Bronchial epithelial cell (primary cell): ENCODE data around the gene KCNK13. TPM values are rescaled to one million over a fixed set of nuclear protein-coding genes. Genes with fewer than 3 reads are reported as not detected.

Experiments
- DNase-seq: peaks from one replicate; pipeline ENCODE4 v3.0.0-alpha.2; 2010; ENCODE audit warnings: low read depth
- FAIRE-seq: peaks from 2 replicates; lab custom pipeline; 2011; peaks lifted over from hg19 to GRCh38; lab: Jason Lieb, UNC
- H3K27me3 ChIP-seq: 2 replicates; pipeline ENCODE4 v1.5.1; 2011; ENCODE audit warnings: low read length; ENCODE audit not compliant: control insufficient read depth, insufficient read depth
- H3K36me3 ChIP-seq: 2 replicates; pipeline ENCODE4 v1.5.1; 2011; ENCODE audit warnings: low read length; ENCODE audit not compliant: control insufficient read depth, insufficient read depth
- H3K4me3 ChIP-seq: 2 replicates; pipeline ENCODE4 v1.5.1; 2011; ENCODE audit warnings: mild to moderate bottlenecking, low read depth, low read length, control low read depth
- total RNA-seq: library from RNA; depleted of rRNA; stranded (reverse); fragments of >200 nt; gene quantifications from 2 replicates; pipeline ENCODE4 v1.2.1, GENCODE V29; 2014
- TF ChIP-seq, protein P1 (sequence below): IDR thresholded peaks from 2 replicates; pipeline ENCODE4 v1.5.1; 2011; ENCODE audit warnings: mild to moderate bottlenecking, moderate library complexity, low read length, control low read depth, inconsistent platforms; ENCODE audit not compliant: insufficient read depth, severe bottlenecking

KCNK13 gene
- total RNA-seq, 1 donor from 2014 or later: not detected

DNA sequence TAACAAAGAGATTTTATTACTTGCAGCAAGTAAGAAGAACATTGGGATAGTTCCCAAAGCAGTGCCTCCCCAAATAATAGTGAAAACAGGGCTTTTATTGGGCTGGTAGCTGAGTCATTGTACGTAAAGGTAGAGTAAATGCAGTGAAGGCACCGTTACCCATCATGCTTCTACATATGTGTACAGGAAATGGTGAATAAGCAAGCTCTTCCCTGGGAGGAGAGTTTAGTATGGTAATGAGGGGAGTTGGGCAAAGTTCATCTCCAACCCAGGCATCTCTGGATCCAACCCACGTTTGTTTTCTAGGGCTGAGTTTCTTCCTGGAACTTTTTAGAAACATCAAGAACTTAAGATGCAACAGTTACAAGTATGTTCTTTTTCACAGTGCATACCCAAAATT is 56.2 kb downstream of the KCNK13 start:
- no peak overlapping the region for H3K4me3 ChIP-seq
- DNase-seq (no peak), FAIRE-seq (no peak)
- H3K27me3 ChIP-seq: no peaks in the 10 kb centered on the region
- TF ChIP-seq, protein P1, sequence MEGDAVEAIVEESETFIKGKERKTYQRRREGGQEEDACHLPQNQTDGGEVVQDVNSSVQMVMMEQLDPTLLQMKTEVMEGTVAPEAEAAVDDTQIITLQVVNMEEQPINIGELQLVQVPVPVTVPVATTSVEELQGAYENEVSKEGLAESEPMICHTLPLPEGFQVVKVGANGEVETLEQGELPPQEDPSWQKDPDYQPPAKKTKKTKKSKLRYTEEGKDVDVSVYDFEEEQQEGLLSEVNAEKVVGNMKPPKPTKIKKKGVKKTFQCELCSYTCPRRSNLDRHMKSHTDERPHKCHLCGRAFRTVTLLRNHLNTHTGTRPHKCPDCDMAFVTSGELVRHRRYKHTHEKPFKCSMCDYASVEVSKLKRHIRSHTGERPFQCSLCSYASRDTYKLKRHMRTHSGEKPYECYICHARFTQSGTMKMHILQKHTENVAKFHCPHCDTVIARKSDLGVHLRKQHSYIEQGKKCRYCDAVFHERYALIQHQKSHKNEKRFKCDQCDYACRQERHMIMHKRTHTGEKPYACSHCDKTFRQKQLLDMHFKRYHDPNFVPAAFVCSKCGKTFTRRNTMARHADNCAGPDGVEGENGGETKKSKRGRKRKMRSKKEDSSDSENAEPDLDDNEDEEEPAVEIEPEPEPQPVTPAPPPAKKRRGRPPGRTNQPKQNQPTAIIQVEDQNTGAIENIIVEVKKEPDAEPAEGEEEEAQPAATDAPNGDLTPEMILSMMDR: no peak
- no peaks in the 10 kb centered on the region for H3K36me3 ChIP-seq

DNA sequence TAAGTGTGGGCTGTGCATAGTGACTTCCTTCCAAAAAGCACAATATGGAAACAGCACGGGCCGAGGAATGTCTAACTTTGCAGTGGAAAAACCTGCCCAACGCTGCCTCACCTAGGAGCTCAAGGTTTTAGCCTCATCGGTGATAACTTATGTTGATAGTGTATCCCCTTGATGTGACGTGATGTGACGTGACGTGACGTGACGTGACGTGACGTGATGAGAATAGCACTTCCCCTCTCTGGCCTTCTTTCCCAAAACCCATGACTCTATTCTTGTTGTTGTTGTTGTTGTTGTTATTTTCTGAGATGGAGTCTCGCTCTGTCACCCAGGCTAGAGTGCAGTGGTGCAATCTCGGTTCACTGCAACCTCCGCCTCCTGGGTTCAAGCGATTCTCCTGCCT is 64.5 kb downstream of the KCNK13 start:
- TF ChIP-seq, protein P1: no peak
- FAIRE-seq (no peak), DNase-seq (no peak)
- Histone ChIP-seq H3K36me3 (no peaks in the 10 kb centered on the region), H3K27me3 (no peaks in the 10 kb centered on the region), H3K4me3 (no peak overlapping the region)

DNA sequence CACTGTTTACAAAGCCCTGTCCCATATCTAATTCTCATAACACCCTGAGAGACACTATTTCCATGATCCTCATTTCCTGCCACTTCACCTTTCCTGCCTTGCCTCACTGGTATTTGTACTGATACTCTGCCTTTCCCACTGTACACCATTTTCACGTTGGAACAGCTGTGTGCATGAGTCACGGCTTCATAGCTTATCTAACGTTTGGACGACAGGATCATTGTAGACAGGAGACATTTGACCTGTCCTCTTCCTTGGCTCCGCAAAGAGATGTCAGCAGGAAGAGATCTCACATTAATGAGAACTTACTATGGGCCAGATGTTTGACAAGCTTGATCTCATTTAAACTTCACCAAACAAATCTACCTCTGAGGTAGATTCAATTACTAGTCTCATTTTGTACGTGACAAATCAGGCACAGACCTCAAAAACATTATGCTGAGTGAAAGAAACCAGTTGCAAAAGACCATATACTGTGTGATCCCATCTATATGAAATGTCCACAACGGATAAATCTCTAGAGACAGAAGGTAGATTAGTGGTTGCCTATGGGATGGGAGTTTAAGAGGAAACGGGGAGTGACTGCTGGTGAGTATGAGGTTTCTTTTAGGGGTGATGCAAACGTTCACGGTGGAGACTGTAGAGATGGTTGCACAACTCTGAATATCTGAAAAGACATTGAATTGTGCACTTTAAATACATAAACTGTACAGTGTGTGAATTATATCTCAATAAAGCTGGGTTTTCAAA is 71.2 kb downstream of the KCNK13 start:
- no peak for DNase-seq
- TF ChIP-seq, protein P1: no peak
- H3K4me3 ChIP-seq: no peak overlapping the region
- FAIRE-seq: no peak
- no peaks in the 10 kb centered on the region for H3K36me3 ChIP-seq
- H3K27me3 ChIP-seq: no peaks in the 10 kb centered on the region

DNA sequence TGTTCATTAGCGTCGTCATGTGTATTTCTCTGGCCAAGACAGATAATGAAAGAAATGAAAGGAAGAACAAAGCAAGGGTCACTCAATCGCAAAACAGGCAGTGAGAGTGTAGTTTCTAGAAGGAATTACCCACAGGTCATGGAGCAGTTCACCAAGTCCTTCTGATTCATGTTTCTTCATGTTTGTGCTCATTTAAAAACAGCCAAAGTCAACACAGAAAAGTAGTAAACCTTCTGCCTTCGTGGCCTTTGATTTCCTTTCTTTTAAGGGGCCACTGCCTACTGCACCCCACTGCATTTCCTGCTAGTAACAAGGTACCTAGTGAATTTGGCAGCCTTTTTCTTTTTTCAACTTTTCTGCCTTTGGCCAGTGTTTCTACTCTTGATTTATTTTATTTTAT is 75.1 kb downstream of the KCNK13 start:
- no peak overlapping the region for H3K4me3 ChIP-seq
- no peaks in the 10 kb centered on the region for H3K27me3 ChIP-seq
- FAIRE-seq: no peak
- TF ChIP-seq, protein P1: no peak
- H3K36me3 ChIP-seq: no peaks in the 10 kb centered on the region
- DNase-seq: no peak

DNA sequence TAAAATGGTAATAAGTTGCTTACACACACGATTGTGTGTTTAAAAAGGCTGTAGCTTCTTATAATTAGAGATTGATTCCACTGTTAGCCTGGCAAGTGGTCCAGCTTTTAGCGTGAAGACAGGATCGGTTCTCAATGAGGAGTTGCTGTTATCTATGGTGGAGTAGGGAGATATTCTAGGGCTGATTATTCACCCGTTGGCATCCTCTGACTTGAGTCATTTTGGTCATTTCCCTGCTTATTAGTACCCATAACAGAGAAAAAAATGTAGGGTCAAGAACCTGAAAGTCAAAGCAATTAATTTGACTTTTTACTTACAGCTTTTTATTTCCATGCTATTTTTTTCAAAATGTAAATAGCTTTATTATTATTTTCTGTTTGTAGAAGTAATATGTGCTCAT is 76.0 kb downstream of the KCNK13 start:
- FAIRE-seq: no peak

More for the DNA sequence above, 76.0 kb downstream of the KCNK13 start:
- no peaks in the 10 kb centered on the region for H3K36me3 ChIP-seq
- TF ChIP-seq, protein P1: no peak
- DNase-seq: peak; percentile 2
- no peak overlapping the region for H3K4me3 ChIP-seq
- no peaks in the 10 kb centered on the region for H3K27me3 ChIP-seq
